ENCODE data around the gene PTPRE.

The PTPRE gene

DNA sequence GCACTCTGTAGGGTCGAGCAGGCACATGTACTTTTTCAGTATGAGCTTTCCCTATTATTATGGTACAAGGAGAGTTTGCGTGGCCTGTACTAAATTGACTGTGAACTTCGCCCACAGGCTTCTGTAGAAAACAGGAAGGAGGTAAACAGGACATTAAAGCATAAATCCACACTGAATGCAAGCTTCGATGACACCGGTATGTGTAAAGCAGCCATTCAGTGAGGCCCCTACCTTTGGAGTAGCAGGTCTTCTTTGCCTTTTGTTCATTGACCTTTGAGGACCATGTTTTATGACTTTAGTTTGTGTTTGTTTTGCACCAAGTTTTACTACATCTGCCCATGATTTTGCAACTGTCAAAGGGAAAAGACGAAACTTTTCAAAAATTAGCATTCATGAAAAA is 204.8 kb downstream of the PTPRE start:
- no peak for DNase-seq
- Mint-ChIP-seq H3K27me3 (ENCODE audit: low read depth, poor library complexity) (peaks cover 3% of the 10 kb centered on the region), H3K4me3 (no peak overlapping the region), H3K9me3 (no peaks in the 10 kb centered on the region), H3K36me3 (ENCODE audit: low read depth) (peaks cover 58% of the 10 kb centered on the region), H3K27ac (no peak overlapping the region), H3K4me1 (no peaks in the 10 kb centered on the region)
- TF ChIP-seq CTCF (IDR thresholded peaks at IDR 0.05): no peak

GRCh38 chr10:128113026-128113425 is 206.1 kb downstream of the PTPRE start:
- Mint-ChIP-seq H3K4me1 (no peaks in the 10 kb centered on the region), H3K4me3 (no peak overlapping the region), H3K36me3 (ENCODE audit: low read depth) (peaks cover 62% of the 10 kb centered on the region), H3K27me3 (ENCODE audit: low read depth, poor library complexity) (peaks cover 3% of the 10 kb centered on the region), H3K9me3 (no peaks in the 10 kb centered on the region), H3K27ac (no peak overlapping the region)
- DNase-seq: no peak
- TF ChIP-seq CTCF (IDR thresholded peaks at IDR 0.05): no peak

DNA sequence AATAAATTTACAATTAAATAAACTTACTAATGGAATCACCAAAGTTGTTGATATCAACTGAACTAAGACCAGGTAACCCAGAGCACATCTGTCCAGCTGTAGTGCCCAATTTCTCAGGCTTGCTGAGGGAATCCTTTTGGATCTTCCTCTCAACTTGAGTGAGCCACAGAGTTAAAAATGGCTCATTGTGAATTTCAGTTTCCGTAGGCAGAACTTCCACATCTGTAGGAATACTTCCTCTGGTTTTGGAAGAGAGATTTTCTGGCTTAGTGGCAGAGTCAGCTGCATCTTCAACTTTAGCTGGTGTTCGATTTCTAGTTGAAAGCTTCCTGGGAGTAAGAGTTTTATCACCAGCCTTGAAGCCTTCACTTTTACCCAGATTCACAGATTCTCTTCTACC is 208.0 kb downstream of the PTPRE start:
- H3K9me3 Mint-ChIP-seq: no peaks in the 10 kb centered on the region
- peaks cover 3% of the 10 kb centered on the region for H3K27me3 Mint-ChIP-seq (ENCODE audit: low read depth, poor library complexity)
- no peak for TF ChIP-seq CTCF (IDR thresholded peaks at IDR 0.05)
- H3K4me3 Mint-ChIP-seq: no peak overlapping the region
- DNase-seq: no peak
- no peak overlapping the region for H3K27ac Mint-ChIP-seq
- peaks cover 70% of the 10 kb centered on the region for H3K36me3 Mint-ChIP-seq (ENCODE audit: low read depth)
- H3K4me1 Mint-ChIP-seq: no peaks in the 10 kb centered on the region

DNA sequence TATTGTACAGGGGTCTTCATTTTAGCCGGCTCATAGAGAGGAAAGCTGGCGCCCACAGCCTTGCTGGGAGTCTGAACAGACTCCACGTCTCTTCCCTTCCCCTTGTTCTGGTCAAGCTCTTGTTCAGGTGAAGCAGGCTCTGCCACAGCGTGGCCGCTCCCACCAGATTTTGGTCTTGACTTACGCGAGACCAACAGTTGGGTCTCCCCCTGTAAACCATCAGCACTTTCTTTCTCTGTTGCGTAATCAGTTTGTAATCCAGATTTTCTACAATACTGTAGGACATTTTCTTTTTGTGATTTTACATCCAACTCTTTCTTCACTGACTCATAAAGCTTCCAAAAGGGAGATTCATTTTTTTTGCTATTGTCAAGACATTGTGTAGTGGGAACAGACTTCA is 208.5 kb downstream of the PTPRE start:
- no peak overlapping the region for H3K4me3 Mint-ChIP-seq
- H3K27me3 Mint-ChIP-seq (ENCODE audit: low read depth, poor library complexity): peaks cover 3% of the 10 kb centered on the region
- H3K36me3 Mint-ChIP-seq (ENCODE audit: low read depth): peaks cover 66% of the 10 kb centered on the region
- H3K4me1 Mint-ChIP-seq: no peaks in the 10 kb centered on the region
- no peak overlapping the region for H3K27ac Mint-ChIP-seq
- TF ChIP-seq CTCF (IDR thresholded peaks at IDR 0.05): no peak
- no peaks in the 10 kb centered on the region for H3K9me3 Mint-ChIP-seq
- DNase-seq: no peak

- Mint-ChIP-seq H3K27ac (no peak overlapping the region), H3K27me3 (ENCODE audit: low read depth, poor library complexity) (peaks cover 3% of the 10 kb centered on the region), H3K4me1 (no peaks in the 10 kb centered on the region), H3K36me3 (ENCODE audit: low read depth) (peaks cover 69% of the 10 kb centered on the region), H3K4me3 (no peak overlapping the region), H3K9me3 (no peaks in the 10 kb centered on the region)
- no peak for DNase-seq
- TF ChIP-seq CTCF (IDR thresholded peaks at IDR 0.05): no peak
These were observed 209.3 kb downstream of the PTPRE start for GRCh38 chr10:128116187-128116586.

- Mint-ChIP-seq H3K27ac (no peak overlapping the region), H3K9me3 (no peaks in the 10 kb centered on the region), H3K4me1 (no peaks in the 10 kb centered on the region), H3K36me3 (ENCODE audit: low read depth) (peaks cover 66% of the 10 kb centered on the region), H3K4me3 (no peak overlapping the region), H3K27me3 (ENCODE audit: low read depth, poor library complexity) (peaks cover 3% of the 10 kb centered on the region)
- DNase-seq: no peak
- no peak for TF ChIP-seq CTCF (IDR thresholded peaks at IDR 0.05)
These were observed 210.1 kb downstream of the PTPRE start for GRCh38 chr10:128116851-128117615.
